MCF 10A (cell line): ENCODE data around the gene CDK19. TPM values are rescaled to one million over a fixed set of nuclear protein-coding genes. Genes with fewer than 3 reads are reported as not detected.

Source experiments
- BruUV-seq: library from RNA; stranded (reverse); fragments of 400-500 nt; replicated peaks from 2 replicates; lab custom pipeline; 2021; lab: Mats Ljungman, UMichigan
- CTCF ChIA-PET: fragments of 300-600 bp; sonication (Branson Sonifier 250); formaldehyde crosslinking; extraction: SDS; loops from one replicate; lab custom pipeline; 2021; ENCODE audit warnings: antibody characterized with exemption, inconsistent platforms; lab: Yijun Ruan, JAX
- POLR2A ChIA-PET: fragments of 300-600, 350-650 bp; sonication (Branson Sonifier 250); formaldehyde crosslinking; extraction: SDS; loops from one replicate; lab custom pipeline; 2020; ENCODE audit warnings: antibody characterized with exemption, inconsistent platforms; lab: Yijun Ruan, JAX
- DNase-seq: peaks from one replicate; pipeline ENCODE4 v3.0.0-alpha.2; 2018; ENCODE audit not compliant: unreplicated experiment
- H3K27ac Mint-ChIP-seq: one replicate; pipeline ENCODE4 v1.8.0; 2022; ENCODE audit warnings: mild to moderate bottlenecking, low read depth, mixed read lengths; ENCODE audit not compliant: unreplicated experiment
- H3K27me3 Mint-ChIP-seq: one replicate; pipeline ENCODE4 v1.8.0; 2022; ENCODE audit warnings: mixed read lengths; ENCODE audit not compliant: insufficient read depth, unreplicated experiment
- H3K36me3 Mint-ChIP-seq: one replicate; pipeline ENCODE4 v1.8.0; 2022; ENCODE audit warnings: mild to moderate bottlenecking, moderate library complexity, mixed read lengths; ENCODE audit not compliant: insufficient read depth, unreplicated experiment
- H3K4me1 Mint-ChIP-seq: one replicate; pipeline ENCODE4 v1.8.0; 2022; ENCODE audit warnings: mixed read lengths; ENCODE audit not compliant: insufficient read depth, unreplicated experiment
- H3K4me3 Mint-ChIP-seq: one replicate; pipeline ENCODE4 v1.8.0; 2022; ENCODE audit warnings: mild to moderate bottlenecking, moderate library complexity, mixed read lengths; ENCODE audit not compliant: unreplicated experiment
- H3K9me3 Mint-ChIP-seq: one replicate; pipeline ENCODE4 v1.8.0; 2022; ENCODE audit warnings: mixed read lengths; ENCODE audit not compliant: unreplicated experiment
- intact Hi-C: fragments of 100-400 bp; cut with micrococcal nuclease; formaldehyde crosslinking; loops from 2 replicates; pipeline ENCODE4 v1.14.1; 2022
- total RNA-seq: library from RNA; stranded (reverse); gene quantifications from 2 replicates; pipeline ENCODE4 v1.2.3, GENCODE V29; 2022
- TF ChIP-seq, protein P1 (sequence below): fragments of 200-600 bp; IDR thresholded peaks from one replicate; pipeline ENCODE4 v1.8.0; 2022; ENCODE audit warnings: antibody characterized with exemption, mild to moderate bottlenecking; ENCODE audit not compliant: unreplicated experiment

The CDK19 gene
- total RNA-seq, 1 experiment from 2014 or later = 10.2 TPM

DNA sequence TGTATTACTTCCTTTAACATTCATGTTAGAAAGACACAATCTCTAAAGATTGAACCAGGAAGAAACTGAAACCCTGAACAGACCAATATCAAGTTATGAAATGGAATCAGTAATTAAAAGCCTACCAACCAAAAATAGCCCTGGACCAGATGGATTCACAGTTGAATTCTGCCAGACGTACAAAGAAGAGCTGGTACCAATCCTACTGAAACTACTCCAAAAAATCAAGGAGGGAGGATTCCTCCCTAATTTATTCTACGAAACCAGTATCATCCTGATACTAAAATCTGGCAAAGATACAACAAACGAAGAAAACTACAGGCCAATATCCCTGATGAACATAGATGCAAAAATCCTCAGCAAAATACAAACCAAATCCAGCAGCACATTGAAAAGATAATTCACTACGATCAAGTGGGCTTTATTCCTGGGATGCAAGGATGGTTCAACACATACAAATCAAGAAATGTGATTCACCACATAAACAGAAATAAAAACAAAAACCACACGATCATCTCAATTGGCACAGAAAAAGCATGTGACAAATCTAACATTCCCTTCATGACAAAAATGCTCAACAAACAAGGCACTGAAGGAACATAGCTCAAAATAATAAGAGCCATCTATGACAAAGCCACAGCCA is 15.0 kb downstream of the CDK19 start:
- intact Hi-C loops = no loop called here
- Mint-ChIP-seq H3K4me3 (no peak overlapping the region), H3K27me3 (no peaks in the 10 kb centered on the region), H3K27ac (no peak overlapping the region), H3K9me3 (no peaks in the 10 kb centered on the region), H3K4me1 (no peaks in the 10 kb centered on the region), H3K36me3 (no peaks in the 10 kb centered on the region)
- no TSS peak for BruUV-seq
- no peak for DNase-seq
- ChIA-PET CTCF (no interaction called here), POLR2A (interaction anchor here (0.6 to 0.7 kb wide), 2 partner anchors 10 to 100 kb away, joined by 3 read pairs; no protein-coding TSS in a partner anchor)
- TF ChIP-seq, protein P1, sequence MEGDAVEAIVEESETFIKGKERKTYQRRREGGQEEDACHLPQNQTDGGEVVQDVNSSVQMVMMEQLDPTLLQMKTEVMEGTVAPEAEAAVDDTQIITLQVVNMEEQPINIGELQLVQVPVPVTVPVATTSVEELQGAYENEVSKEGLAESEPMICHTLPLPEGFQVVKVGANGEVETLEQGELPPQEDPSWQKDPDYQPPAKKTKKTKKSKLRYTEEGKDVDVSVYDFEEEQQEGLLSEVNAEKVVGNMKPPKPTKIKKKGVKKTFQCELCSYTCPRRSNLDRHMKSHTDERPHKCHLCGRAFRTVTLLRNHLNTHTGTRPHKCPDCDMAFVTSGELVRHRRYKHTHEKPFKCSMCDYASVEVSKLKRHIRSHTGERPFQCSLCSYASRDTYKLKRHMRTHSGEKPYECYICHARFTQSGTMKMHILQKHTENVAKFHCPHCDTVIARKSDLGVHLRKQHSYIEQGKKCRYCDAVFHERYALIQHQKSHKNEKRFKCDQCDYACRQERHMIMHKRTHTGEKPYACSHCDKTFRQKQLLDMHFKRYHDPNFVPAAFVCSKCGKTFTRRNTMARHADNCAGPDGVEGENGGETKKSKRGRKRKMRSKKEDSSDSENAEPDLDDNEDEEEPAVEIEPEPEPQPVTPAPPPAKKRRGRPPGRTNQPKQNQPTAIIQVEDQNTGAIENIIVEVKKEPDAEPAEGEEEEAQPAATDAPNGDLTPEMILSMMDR = no peak

DNA sequence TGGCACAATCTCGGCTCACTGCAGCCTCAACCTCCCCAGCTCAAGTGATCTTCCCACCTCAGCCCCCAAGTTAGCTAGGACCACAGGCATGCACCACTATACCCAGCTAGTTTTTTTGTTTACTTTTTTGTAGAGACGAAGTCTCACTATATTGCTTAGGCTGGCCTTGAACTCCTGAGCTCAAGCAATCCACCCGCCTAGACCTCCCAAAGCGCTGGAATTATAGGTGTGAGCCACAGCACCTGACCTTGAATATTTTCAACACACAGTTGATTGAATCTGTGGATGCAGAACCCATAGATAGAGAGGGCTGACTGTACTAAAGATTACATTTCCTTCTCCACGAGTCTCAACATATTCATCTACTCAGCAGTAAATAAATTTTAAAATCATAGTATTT is 15.6 kb downstream of the CDK19 start:
- TF ChIP-seq, protein P1 = no peak
- POLR2A ChIA-PET = no interaction called here
- no peak overlapping the region for H3K27ac Mint-ChIP-seq
- CTCF ChIA-PET = interaction anchor here (0.6 to 0.9 kb wide), 2 partner anchors 9 to 112 kb away, joined by 3 to 6 read pairs; no protein-coding TSS in a partner anchor
- no peaks in the 10 kb centered on the region for H3K27me3 Mint-ChIP-seq
- H3K9me3 Mint-ChIP-seq = no peaks in the 10 kb centered on the region
- intact Hi-C loops = no loop called here
- H3K36me3 Mint-ChIP-seq = no peaks in the 10 kb centered on the region
- H3K4me1 Mint-ChIP-seq = no peaks in the 10 kb centered on the region
- no peak overlapping the region for H3K4me3 Mint-ChIP-seq
- DNase-seq = no peak
- no TSS peak for BruUV-seq

DNA sequence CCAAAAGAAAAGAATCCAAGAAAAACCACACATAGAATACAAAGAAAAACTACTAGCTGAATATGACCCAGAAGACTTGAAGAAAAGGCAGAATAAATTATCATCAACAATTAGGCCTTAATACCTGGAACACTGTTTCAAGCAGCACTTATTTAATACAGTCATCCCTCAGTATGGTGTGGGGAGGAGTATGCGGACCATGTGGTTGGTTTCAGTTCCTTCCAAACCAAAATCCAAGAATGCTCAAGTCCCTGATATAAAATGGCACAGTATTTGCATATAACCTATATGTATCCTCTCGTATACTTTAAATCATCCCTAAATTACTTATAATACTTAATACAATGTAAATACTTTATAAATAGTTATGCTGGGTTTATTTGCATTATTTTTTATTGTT is 16.1 kb downstream of the CDK19 start:
- no peak overlapping the region for H3K27ac Mint-ChIP-seq
- TF ChIP-seq, protein P1 = no peak
- CTCF ChIA-PET = interaction anchor here (0.6 to 0.9 kb wide), 3 partner anchors 10 to 143 kb away, joined by 3 to 6 read pairs (median 3); no protein-coding TSS in a partner anchor
- BruUV-seq = no TSS peak
- no peak for DNase-seq
- no peaks in the 10 kb centered on the region for H3K4me1 Mint-ChIP-seq
- no peak overlapping the region for H3K4me3 Mint-ChIP-seq
- intact Hi-C loops = no loop called here
- no peaks in the 10 kb centered on the region for H3K9me3 Mint-ChIP-seq
- H3K27me3 Mint-ChIP-seq = no peaks in the 10 kb centered on the region
- no peaks in the 10 kb centered on the region for H3K36me3 Mint-ChIP-seq
- POLR2A ChIA-PET = no interaction called here

DNA sequence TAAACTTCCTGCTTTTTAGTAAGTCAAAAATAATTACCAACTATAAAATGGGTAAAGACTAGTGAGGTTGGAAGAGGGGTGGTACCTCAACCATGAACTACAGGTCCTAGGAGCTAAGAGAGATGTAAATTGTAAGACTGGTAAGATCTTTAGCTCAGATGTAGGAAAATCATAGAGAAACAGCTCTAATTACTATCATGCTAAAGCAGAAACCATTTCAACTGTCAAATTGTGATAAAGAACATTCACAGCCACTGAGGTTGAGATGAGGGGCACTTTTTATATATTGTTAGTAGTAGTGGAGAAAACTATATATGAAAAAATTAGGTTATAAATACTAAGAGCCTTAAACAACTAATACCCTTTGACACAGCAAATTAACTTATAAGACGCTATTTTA is 20.0 kb downstream of the CDK19 start:
- no TSS peak for BruUV-seq
- H3K4me1 Mint-ChIP-seq = no peaks in the 10 kb centered on the region
- POLR2A ChIA-PET = interaction anchor here (0.6 to 1.3 kb wide), 4 partner anchors 11 to 103 kb away, joined by 3 to 5 read pairs (median 4); partner anchors contain the start of gene CDK19
- H3K27me3 Mint-ChIP-seq = no peaks in the 10 kb centered on the region
- TF ChIP-seq, protein P1 = no peak
- H3K9me3 Mint-ChIP-seq = no peaks in the 10 kb centered on the region
- CTCF ChIA-PET = no interaction called here
- H3K4me3 Mint-ChIP-seq = no peak overlapping the region
- H3K27ac Mint-ChIP-seq = no peak overlapping the region
- no peak for DNase-seq
- intact Hi-C loops = no loop called here
- no peaks in the 10 kb centered on the region for H3K36me3 Mint-ChIP-seq
